ENCODE data around the gene RTN4RL1. TPM values are rescaled to one million over a fixed set of nuclear protein-coding genes. Genes with fewer than 3 reads are reported as not detected.

The RTN4RL1 gene
- total and polyA plus RNA-seq, 11 donors = 1.7 to 4.9 (median 2.7) TPM

DNA sequence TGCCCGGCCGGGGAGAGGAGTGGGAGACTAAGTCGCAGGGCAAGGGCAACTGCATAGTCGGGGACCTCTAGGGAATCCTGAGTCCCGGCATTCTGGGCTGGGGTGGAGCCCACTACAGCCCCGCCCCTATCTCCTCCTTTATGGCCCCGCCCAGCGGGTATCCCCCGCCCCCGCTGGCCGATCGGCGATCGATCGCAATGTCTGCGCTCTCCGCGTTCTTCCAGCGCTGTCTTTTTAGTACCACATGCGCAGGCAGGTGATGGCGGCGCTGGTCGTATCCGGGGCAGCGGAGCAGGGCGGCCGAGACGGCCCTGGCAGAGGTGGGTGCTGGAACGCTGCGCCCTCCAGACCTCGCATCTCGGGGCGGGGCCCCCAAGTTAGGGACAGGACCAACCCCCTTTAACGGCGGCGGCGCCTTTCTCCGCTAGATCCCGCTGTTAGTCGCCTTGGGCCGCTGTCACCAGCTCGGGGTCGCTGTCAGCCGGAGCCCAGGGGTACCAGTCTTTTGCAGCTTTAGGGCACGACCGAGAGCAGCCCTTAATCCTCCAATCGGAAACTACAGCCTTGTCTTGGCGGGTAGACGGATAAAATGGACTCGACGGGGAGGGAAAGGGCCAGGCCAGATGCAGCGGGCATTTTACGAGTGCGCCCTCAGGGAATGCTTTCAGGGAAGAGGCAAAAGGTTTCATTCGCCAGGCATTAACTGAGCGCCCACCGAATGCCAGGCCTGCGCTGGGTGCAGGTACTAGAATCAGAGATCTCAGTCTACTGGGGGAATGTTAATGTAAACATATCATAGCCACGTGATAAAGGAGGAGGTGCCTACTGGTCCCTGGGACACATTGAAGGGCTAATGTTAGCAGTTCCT lies 5.0 kb upstream of the RTN4RL1 start, which contains the start of gene DPH1:
Gene DPH1, plus strand, starts transcription at position 243 of the 868 bp plus-strand sequence. Its CDS starts 17 bp downstream, at position 260.
- H3K27me3 ChIP-seq = peaks cover 0 to 29% (median 0%) of the 10 kb centered on the region in 9 donors
- peaks cover 10 to 48% (median 29%) of the 10 kb centered on the region in 12 donors for H3K4me1 ChIP-seq
- H3K27ac ChIP-seq = peak within 1 kb of the TSS in 10 of 12 donors; percentile 44 to 87 (median 72)
- peaks cover 0 to 14% (median 7%) of the 10 kb centered on the region in 9 donors for H3K36me3 ChIP-seq
- ATAC-seq (peak; percentile 83 to 93 (median 88)), DNase-seq (peak; percentile 90 to 94 (median 92))
- TF ChIP-seq POLR2A (IDR thresholded peaks at IDR 0.05) = peak in 1 of 2 donors; percentile 65
- TF ChIP-seq, protein P1, sequence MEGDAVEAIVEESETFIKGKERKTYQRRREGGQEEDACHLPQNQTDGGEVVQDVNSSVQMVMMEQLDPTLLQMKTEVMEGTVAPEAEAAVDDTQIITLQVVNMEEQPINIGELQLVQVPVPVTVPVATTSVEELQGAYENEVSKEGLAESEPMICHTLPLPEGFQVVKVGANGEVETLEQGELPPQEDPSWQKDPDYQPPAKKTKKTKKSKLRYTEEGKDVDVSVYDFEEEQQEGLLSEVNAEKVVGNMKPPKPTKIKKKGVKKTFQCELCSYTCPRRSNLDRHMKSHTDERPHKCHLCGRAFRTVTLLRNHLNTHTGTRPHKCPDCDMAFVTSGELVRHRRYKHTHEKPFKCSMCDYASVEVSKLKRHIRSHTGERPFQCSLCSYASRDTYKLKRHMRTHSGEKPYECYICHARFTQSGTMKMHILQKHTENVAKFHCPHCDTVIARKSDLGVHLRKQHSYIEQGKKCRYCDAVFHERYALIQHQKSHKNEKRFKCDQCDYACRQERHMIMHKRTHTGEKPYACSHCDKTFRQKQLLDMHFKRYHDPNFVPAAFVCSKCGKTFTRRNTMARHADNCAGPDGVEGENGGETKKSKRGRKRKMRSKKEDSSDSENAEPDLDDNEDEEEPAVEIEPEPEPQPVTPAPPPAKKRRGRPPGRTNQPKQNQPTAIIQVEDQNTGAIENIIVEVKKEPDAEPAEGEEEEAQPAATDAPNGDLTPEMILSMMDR (IDR thresholded peaks at IDR 0.05) = no peak
- H3K9me3 ChIP-seq = no peaks in the 10 kb centered on the region
- 0 to 3% (median 1%) methylated on average over 48 to 59 of the region's 59 CpGs for WGBS, 4 donors
- intact Hi-C loops (cut with DNase I) = loop anchor here in 5 of 10 donors (2.0 to 10.0 kb wide), 11 partner anchors 58 to 465 kb away; partner anchors contain the start of genes PITPNA (in 1 of the 5) and WDR81 (in 1 of the 5)
- peak within 1 kb of the TSS; percentile 64 to 100 (median 91) for H3K4me3 ChIP-seq

DNA sequence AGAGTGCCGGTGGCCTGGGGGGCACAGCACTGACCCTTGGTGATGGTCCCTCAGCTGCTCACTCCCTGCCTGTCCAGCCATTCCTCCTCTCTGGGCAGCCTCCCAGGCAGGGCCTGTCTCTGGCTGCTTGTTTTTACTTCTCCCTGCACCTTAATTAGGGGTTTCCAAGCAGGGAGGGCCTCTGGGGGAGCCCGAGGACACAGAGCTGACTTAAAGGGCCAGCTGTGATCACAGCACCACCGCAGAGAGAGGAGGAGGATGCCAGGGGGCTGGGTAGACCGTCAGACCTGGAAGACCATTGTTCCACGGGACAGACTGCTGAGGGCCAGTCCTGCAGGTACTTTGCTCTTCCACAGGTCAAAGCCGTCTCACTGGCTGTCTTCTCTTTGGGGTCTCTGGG lies 3.6 kb upstream of the RTN4RL1 start:
- no peak for ATAC-seq
- TF ChIP-seq, protein P1 (IDR thresholded peaks at IDR 0.05) = no peak
- no peak for TF ChIP-seq POLR2A (IDR thresholded peaks at IDR 0.05)
- no peak for DNase-seq
- WGBS, 4 donors = 44 to 52% (median 50%) methylated on average over 4 to 6 of the region's 6 CpGs
- intact Hi-C loops (cut with DNase I) = loop anchor here in 3 of 10 donors (2.0 to 10.0 kb wide), 8 partner anchors 56 to 376 kb away; partner anchors contain the start of gene WDR81 (in 1 of the 3)
- peaks cover 0 to 12% (median 5%) of the 10 kb centered on the region in 9 donors for H3K36me3 ChIP-seq
- peaks cover 0 to 43% (median 0%) of the 10 kb centered on the region in 9 donors for H3K27me3 ChIP-seq
- no peak overlapping the region for H3K27ac ChIP-seq
- no peak overlapping the region for H3K4me3 ChIP-seq
- H3K4me1 ChIP-seq = peaks cover 10 to 62% (median 38%) of the 10 kb centered on the region in 12 donors
- H3K9me3 ChIP-seq = no peaks in the 10 kb centered on the region

DNA sequence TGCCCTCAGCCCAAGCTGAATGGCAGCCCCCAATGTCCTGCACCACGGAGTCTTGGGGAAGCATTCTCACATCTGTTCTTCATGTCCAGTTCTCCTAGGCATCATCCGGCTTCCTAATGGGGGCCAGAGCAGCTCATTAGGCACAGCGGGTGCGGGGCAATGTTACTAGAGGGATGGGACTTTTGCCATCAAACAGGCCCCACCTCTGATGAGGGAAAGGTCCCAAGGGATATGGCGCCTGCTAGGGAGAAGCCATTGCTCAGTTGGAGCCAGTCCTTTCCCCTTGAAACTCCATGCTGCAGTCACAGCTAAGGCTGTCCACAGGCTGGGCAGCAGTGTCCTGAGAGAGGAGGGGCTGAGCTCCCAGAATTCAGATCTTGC lies 3.1 kb upstream of the RTN4RL1 start:
- DNase-seq (no peak), ATAC-seq (no peak)
- TF ChIP-seq, protein P1 (IDR thresholded peaks at IDR 0.05) = no peak
- no peak for TF ChIP-seq POLR2A (IDR thresholded peaks at IDR 0.05)
- 79 to 96% (median 87%) methylated on average over 4 to 5 of the region's 5 CpGs for WGBS, 4 donors
- peaks cover 0 to 47% (median 0%) of the 10 kb centered on the region in 9 donors for H3K27me3 ChIP-seq
- peaks cover 0 to 7% (median 0%) of the 10 kb centered on the region in 9 donors for H3K36me3 ChIP-seq
- H3K27ac ChIP-seq = no peak overlapping the region
- intact Hi-C loops (cut with DNase I) = loop anchor here in 3 of 10 donors (2.0 to 10.0 kb wide), 8 partner anchors 56 to 376 kb away; partner anchors contain the start of gene WDR81 (in 1 of the 3)
- H3K4me1 ChIP-seq = peaks cover 10 to 67% (median 39%) of the 10 kb centered on the region in 12 donors
- H3K4me3 ChIP-seq = no peak overlapping the region
- no peaks in the 10 kb centered on the region for H3K9me3 ChIP-seq

All from heart left ventricle (tissue), 16 donors.